Gastrocnemius medialis (tissue), 4 donors: ENCODE data around the gene GAREM1.

ENCODE experiments used
- CTCF ChIP-seq, 5 experiments: fragments of 450-650 bp in 3 of 5; fragments of 200-600 bp in 2 of 5; sonication (generic) in 2 of 5; IDR thresholded peaks in 4 of 5; conservative IDR thresholded peaks in 1 of 5; 1 replicate in 4 of 5; 2 replicates in 1 of 5; pipeline ENCODE4 v1.5.1; 2016 to 2019; ENCODE audit warnings: antibody characterized with exemption in 5 of 5, mild to moderate bottlenecking in 3 of 5, moderate library complexity in 3 of 5
- POLR2A ChIP-seq, 2 donors: fragments of 450-650 bp; IDR thresholded peaks; one replicate each; pipeline ENCODE4 v1.6.1; 2017; ENCODE audit warnings: antibody characterized with exemption in 2 of 2, mild to moderate bottlenecking in 2 of 2, moderate library complexity in 2 of 2

GRCh38 chr18:32389858-32390257, 80.8 kb downstream of the GAREM1 start:
- TF ChIP-seq CTCF (IDR thresholded peaks at IDR 0.05 in 4 of 5, conservative IDR thresholded peaks at IDR 0.05 in 1 of 5) (no peak), POLR2A (IDR thresholded peaks at IDR 0.05) (no peak)
